ENCODE data around the gene THYN1. TPM values are rescaled to one million over a fixed set of nuclear protein-coding genes. Genes with fewer than 3 reads are reported as not detected.

Gene THYN1
- 10 to 100 TPM; 85.0 to 86.9 TPM for total RNA-seq
- 94.0 TPM for polyA plus RNA-seq (ENCODE audit: insufficient read depth, low read depth, low replicate concordance)
- long read RNA-seq, donor 1, transcript THYN1-204 (8 exons, 893 nt): major isoform, 19 of 54 reads
- long read RNA-seq, donor 1, transcript THYN1-201 (7 exons, 1,299 nt): minor isoform, 5 of 54 reads
- long read RNA-seq, donor 1, transcript THYN1-203 (8 exons, 943 nt): minor isoform, 11 of 54 reads
- long read RNA-seq, donor 1, partial matches to known transcripts: 16 of 54 reads
- long read RNA-seq, donor 1, other reads (novel, unspliced or antisense): 0 of 54 reads
- long read RNA-seq, donor 2, transcript THYN1-203 (8 exons, 943 nt): major isoform, 19 of 40 reads
- long read RNA-seq, donor 2, transcript THYN1-204 (8 exons, 893 nt): minor isoform, 15 of 40 reads
- long read RNA-seq, donor 2, transcript THYN1-201 (7 exons, 1,299 nt): minor isoform, 5 of 40 reads
- long read RNA-seq, donor 2, partial matches to known transcripts: 0 of 40 reads
- long read RNA-seq, donor 2, other reads (novel, unspliced or antisense): 0 of 40 reads

DNA sequence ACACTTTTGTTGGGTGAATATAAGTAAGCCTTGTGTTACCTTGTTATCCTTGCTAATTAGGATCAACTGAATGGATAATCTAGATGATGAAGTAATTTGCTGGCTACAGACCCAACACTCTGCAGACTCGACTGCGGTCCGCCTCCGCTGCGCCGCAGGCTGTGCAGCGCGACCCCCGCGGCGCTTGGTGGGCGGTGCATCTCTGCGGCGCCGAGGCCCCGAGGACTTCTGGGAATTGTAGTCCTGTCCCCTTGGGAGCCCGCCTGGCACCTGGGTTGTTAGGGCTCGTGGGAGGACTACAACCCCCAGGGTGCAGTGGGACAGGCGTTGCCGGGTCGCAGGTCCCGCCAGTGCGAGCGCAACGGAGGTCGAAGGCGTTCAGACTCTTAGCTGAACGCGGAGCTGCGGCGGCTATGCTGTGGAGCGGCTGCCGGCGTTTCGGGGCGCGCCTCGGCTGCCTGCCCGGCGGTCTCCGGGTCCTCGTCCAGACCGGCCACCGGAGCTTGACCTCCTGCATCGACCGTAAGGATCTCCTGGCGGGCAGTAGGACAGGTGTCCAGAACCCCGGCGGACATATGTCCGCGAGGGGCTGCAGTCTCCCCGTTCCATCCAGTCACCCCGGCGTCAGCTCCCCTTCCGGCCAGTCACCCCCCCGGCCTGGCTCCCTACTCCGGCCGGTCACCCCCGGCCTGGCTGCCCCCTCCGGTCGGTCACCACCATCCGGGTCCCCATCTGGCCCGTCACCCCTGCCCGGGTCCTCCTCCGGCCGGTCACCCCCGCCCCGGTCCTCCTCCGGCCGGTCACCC is at the start of gene THYN1, which contains the start of gene ACAD8:
Gene THYN1, minus strand, starts transcription at position 165 of the 806 bp plus-strand sequence. CDS start 470 bp downstream, outside the sequence.
Gene ACAD8, plus strand, starts transcription at position 381 of the 806 bp plus-strand sequence. Its CDS starts 33 bp downstream, at position 414.
- no peaks in the 10 kb centered on the region for H3K36me3 ChIP-seq (ENCODE audit: low read depth, missing control alignments)
- intact Hi-C loops (cut with DNase I; ENCODE audit: low total_unique reads): no loop called here
- H3K4me3 ChIP-seq: peak within 1 kb of the TSS; percentile 94 to 95
- TF ChIP-seq, protein P1, sequence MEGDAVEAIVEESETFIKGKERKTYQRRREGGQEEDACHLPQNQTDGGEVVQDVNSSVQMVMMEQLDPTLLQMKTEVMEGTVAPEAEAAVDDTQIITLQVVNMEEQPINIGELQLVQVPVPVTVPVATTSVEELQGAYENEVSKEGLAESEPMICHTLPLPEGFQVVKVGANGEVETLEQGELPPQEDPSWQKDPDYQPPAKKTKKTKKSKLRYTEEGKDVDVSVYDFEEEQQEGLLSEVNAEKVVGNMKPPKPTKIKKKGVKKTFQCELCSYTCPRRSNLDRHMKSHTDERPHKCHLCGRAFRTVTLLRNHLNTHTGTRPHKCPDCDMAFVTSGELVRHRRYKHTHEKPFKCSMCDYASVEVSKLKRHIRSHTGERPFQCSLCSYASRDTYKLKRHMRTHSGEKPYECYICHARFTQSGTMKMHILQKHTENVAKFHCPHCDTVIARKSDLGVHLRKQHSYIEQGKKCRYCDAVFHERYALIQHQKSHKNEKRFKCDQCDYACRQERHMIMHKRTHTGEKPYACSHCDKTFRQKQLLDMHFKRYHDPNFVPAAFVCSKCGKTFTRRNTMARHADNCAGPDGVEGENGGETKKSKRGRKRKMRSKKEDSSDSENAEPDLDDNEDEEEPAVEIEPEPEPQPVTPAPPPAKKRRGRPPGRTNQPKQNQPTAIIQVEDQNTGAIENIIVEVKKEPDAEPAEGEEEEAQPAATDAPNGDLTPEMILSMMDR (IDR thresholded peaks at IDR 0.05): peak; percentile 23 to 57 (median 38)
- TF ChIP-seq POLR2A (IDR thresholded peaks at IDR 0.05): no peak
- H3K9me3 ChIP-seq: no peaks in the 10 kb centered on the region
- no peaks in the 10 kb centered on the region for H3K27me3 ChIP-seq
- peaks cover 10% of the 10 kb centered on the region for H3K4me1 ChIP-seq
- H3K27ac ChIP-seq: peak within 1 kb of the TSS; percentile 51 to 74
- peak; percentile 98 for DNase-seq
- WGBS, 2 donors: 1% methylated on average over 13 to 35 of the region's 70 CpGs

DNA sequence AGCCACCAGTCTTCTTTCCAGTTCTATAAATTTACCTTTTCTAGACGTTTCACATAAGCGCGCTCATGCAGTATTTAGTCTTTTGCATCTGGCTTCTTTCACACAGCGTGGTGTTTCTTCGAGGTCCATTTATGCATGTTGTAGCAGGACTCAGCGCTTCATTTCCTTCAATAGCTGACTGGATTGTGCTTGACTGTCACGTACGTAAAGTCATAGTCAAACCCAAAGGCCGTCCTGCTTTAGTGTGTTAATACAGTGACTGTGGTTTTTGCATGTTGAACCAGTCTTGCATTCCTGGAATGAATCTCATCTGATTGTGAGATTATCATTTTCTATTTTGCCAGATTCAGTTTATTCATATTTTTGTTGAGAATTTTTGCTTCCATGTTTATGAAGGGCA is 41.5 kb upstream of the THYN1 start:
- WGBS, 2 donors: 87 to 88% methylated on average over 9 of the region's 9 CpGs
- H3K27ac ChIP-seq: no peak overlapping the region
- H3K36me3 ChIP-seq (ENCODE audit: low read depth, missing control alignments): no peaks in the 10 kb centered on the region
- no peaks in the 10 kb centered on the region for H3K27me3 ChIP-seq
- no peaks in the 10 kb centered on the region for H3K4me1 ChIP-seq
- H3K4me3 ChIP-seq: no peak overlapping the region
- intact Hi-C loops (cut with DNase I; ENCODE audit: low total_unique reads): no loop called here
- H3K9me3 ChIP-seq: no peaks in the 10 kb centered on the region
- no peak for DNase-seq
- TF ChIP-seq, protein P1 (IDR thresholded peaks at IDR 0.05): no peak
- TF ChIP-seq POLR2A (IDR thresholded peaks at IDR 0.05): no peak

GRCh38 chr11:134293119-134294113 is 40.3 kb upstream of the THYN1 start:
- no peak for TF ChIP-seq POLR2A (IDR thresholded peaks at IDR 0.05)
- TF ChIP-seq, protein P1 (IDR thresholded peaks at IDR 0.05): no peak
- no peaks in the 10 kb centered on the region for H3K36me3 ChIP-seq (ENCODE audit: low read depth, missing control alignments)
- WGBS, 2 donors: 85 to 88% methylated on average over 20 of the region's 20 CpGs
- H3K4me3 ChIP-seq: no peak overlapping the region
- intact Hi-C loops (cut with DNase I; ENCODE audit: low total_unique reads): no loop called here
- no peak overlapping the region for H3K27ac ChIP-seq
- H3K9me3 ChIP-seq: no peaks in the 10 kb centered on the region
- H3K27me3 ChIP-seq: no peaks in the 10 kb centered on the region
- H3K4me1 ChIP-seq: no peaks in the 10 kb centered on the region
- DNase-seq: no peak

DNA sequence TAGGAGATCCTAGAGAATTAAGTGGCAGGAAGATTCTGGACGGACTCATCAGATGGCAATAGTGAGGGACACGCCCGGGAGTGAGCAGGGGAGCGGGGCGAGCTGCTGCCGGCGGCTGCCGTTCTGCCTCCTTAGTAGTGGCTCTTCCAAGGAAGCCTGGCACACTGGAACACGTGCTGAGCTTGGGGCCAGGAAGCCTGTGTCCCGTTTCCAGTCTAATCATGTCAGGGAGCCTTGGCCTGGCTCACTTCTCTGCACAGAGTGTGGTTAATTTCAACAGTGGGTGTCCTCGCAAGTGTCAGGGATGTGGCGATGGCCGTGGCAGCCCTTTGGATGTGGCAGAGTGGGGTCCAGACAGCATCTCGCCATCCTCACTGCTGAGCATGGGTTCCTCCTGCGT is 39.5 kb upstream of the THYN1 start:
- no peak overlapping the region for H3K27ac ChIP-seq
- intact Hi-C loops (cut with DNase I; ENCODE audit: low total_unique reads): no loop called here

More for the DNA sequence above, 39.5 kb upstream of the THYN1 start:
- TF ChIP-seq, protein P1 (IDR thresholded peaks at IDR 0.05): no peak
- no peak for TF ChIP-seq POLR2A (IDR thresholded peaks at IDR 0.05)
- no peaks in the 10 kb centered on the region for H3K9me3 ChIP-seq
- no peaks in the 10 kb centered on the region for H3K36me3 ChIP-seq (ENCODE audit: low read depth, missing control alignments)
- H3K4me3 ChIP-seq: no peak overlapping the region
- no peaks in the 10 kb centered on the region for H3K4me1 ChIP-seq
- 87 to 95% methylated on average over 12 to 15 of the region's 15 CpGs for WGBS, 2 donors
- DNase-seq: no peak
- no peaks in the 10 kb centered on the region for H3K27me3 ChIP-seq

All from testis (tissue), 5 donors.